Endothelial cell of umbilical vein (primary cell): Measurements from ENCODE around the gene HDAC9. TPM values are rescaled to one million over a fixed set of nuclear protein-coding genes. Genes with fewer than 3 reads are reported as not detected.

Experiments
- BruUV-seq: library from RNA; stranded (reverse); fragments of 400-500 nt; replicated peaks from 2 replicates; lab custom pipeline; 2021; lab: Mats Ljungman, UMichigan
- CTCF ChIA-PET: fragments of 300-600, 350-600 bp; sonication (Branson Sonifier 250); formaldehyde crosslinking; loops from one replicate; lab custom pipeline; 2021; ENCODE audit warnings: antibody characterized with exemption, inconsistent platforms; lab: Charles Lee
- POLR2A ChIA-PET: fragments of 300-600, 350-600 bp; sonication (Branson Sonifier 250); formaldehyde crosslinking; loops from one replicate; lab custom pipeline; 2021; ENCODE audit warnings: antibody characterized with exemption, inconsistent platforms; lab: Charles Lee
- DNase-seq: peaks from one replicate; pipeline ENCODE4 v3.0.0-alpha.2; 2011; ENCODE audit warnings: low read depth, low spot score
- FAIRE-seq: peaks from 2 replicates; lab custom pipeline; 2011; peaks lifted over from hg19 to GRCh38; lab: Jason Lieb, UNC
- H2AFZ ChIP-seq: 2 replicates; pipeline ENCODE4 v1.6.0; 2012; ENCODE audit warnings: low read depth, low read length, control low read depth, inconsistent platforms
- H3K27ac ChIP-seq: 2 replicates; pipeline ENCODE4 v1.5.1; 2011; ENCODE audit warnings: low read depth, mild to moderate bottlenecking, control low read depth, low read length, moderate library complexity; ENCODE audit not compliant: insufficient read depth
- H3K27me3 ChIP-seq, 2 experiments: 2 replicates each; pipeline versions ENCODE4 v1.6.0 to v1.6.1; 2011; ENCODE audit warnings: low read length in 2 of 2, mixed read lengths in 1 of 2; ENCODE audit not compliant: control insufficient read depth in 2 of 2, insufficient read depth in 2 of 2
- H3K36me3 ChIP-seq, 2 experiments: 2 replicates in 1 of 2; 3 replicates in 1 of 2; pipeline ENCODE4 v1.5.1; 2011; ENCODE audit warnings: low read length in 2 of 2, mild to moderate bottlenecking in 1 of 2, moderate library complexity in 1 of 2; ENCODE audit not compliant: control insufficient read depth in 2 of 2, insufficient read depth in 2 of 2; ENCODE audit errors: extremely low read depth in 1 of 2
- H3K4me1 ChIP-seq: 3 replicates; pipeline ENCODE4 v1.5.1; 2011; ENCODE audit warnings: mild to moderate bottlenecking, low read length; ENCODE audit not compliant: control insufficient read depth, insufficient read depth; ENCODE audit errors: extremely low read depth
- H3K4me2 ChIP-seq: 2 replicates; pipeline ENCODE4 v1.6.1; 2011; ENCODE audit warnings: low read length, control low read depth, mixed read lengths; ENCODE audit not compliant: insufficient read depth
- H3K4me3 ChIP-seq, 3 experiments: fragments of 200-600 bp in 1 of 3; sonication (generic), shearing (Covaris generic) in 1 of 3; replicated peaks in 1 of 3; 2 replicates each; pipeline ENCODE4 v1.5.1; 2011 to 2016; ENCODE audit warnings: control low read depth in 3 of 3, low read length in 3 of 3, mild to moderate bottlenecking in 2 of 3, inconsistent platforms in 1 of 3, low read depth in 1 of 3, moderate library complexity in 1 of 3; ENCODE audit not compliant: insufficient read depth in 1 of 3
- H3K79me2 ChIP-seq: 2 replicates; pipeline ENCODE4 v1.6.0; 2012; ENCODE audit warnings: low read length, inconsistent platforms; ENCODE audit not compliant: control insufficient read depth, insufficient read depth
- H3K9ac ChIP-seq: replicated peaks from 2 replicates; pipeline ENCODE3; 2011; ENCODE audit warnings: low read length, control low read depth; ENCODE audit not compliant: insufficient read depth; ENCODE audit errors: extremely low read depth
- H3K9me1 ChIP-seq: replicated peaks from 3 replicates; pipeline ENCODE4 v1.6.0; 2011; ENCODE audit warnings: mild to moderate bottlenecking, low read length; ENCODE audit not compliant: control insufficient read depth, insufficient read depth; ENCODE audit errors: extremely low read depth
- H3K9me3 ChIP-seq: replicated peaks from 2 replicates; pipeline ENCODE4 v1.5.1; 2012; ENCODE audit warnings: low read length, inconsistent platforms; ENCODE audit not compliant: control insufficient read depth, insufficient read depth
- H4K20me1 ChIP-seq: replicated peaks from 2 replicates; pipeline ENCODE3; 2011; ENCODE audit warnings: mild to moderate bottlenecking, low read length; ENCODE audit not compliant: control insufficient read depth, insufficient read depth; ENCODE audit errors: extremely low read depth
- CTCF ChIP-seq, 2 donors: IDR thresholded peaks; 1 replicate in 1 of 2; 2 replicates in 1 of 2; pipeline ENCODE4 v1.5.1; 2011; ENCODE audit warnings: low read length in 2 of 2, mild to moderate bottlenecking in 2 of 2, moderate library complexity in 2 of 2, control low read depth in 1 of 2, inconsistent platforms in 1 of 2, low read depth in 1 of 2; ENCODE audit not compliant: insufficient read depth in 1 of 2; ENCODE audit errors: extremely low read depth in 1 of 2
- JUN ChIP-seq: IDR thresholded peaks from 2 replicates; pipeline ENCODE4 v1.6.1; 2011; ENCODE audit warnings: borderline replicate concordance, low read depth; ENCODE audit not compliant: insufficient read length, insufficient read depth
- MAX ChIP-seq: IDR thresholded peaks from 2 replicates; pipeline ENCODE4 v1.6.1; 2011; ENCODE audit not compliant: insufficient read depth, insufficient read length
- dilution Hi-C: fragments of 300-500 bp; cut with MboI; formaldehyde crosslinking; loops from one replicate; pipeline ENCODE4 v1.15.0; 2019; ENCODE audit warnings: low sequenced_read_pairs; ENCODE audit not compliant: extremely low pct_ligation_motif_present
- intact Hi-C: fragments of 100-400 bp; cut with micrococcal nuclease; formaldehyde crosslinking; loops from one replicate; pipeline ENCODE4 v1.10.0; 2022
- polyA plus RNA-seq, 4 experiments: library from polyadenylated mRNA; depleted of rRNA in 3 of 4; stranded (reverse) in 3 of 4; unstranded in 1 of 4; fragments of >200 nt; gene quantifications; 2 replicates each; pipeline versions ENCODE4 v1.2.1 to v1.2.3, GENCODE V29; 2011 to 2012; ENCODE audit warnings: missing spikeins in 1 of 4
- total RNA-seq: library from RNA; stranded (reverse); gene quantifications from 2 replicates; pipeline ENCODE4 v1.2.3, GENCODE V29; 2021

HDAC9 gene
- total and polyA plus RNA-seq, 2 donors (not counting 3 experiments of a cell fraction or from before 2014, with no cell fraction given) = 1.8 to 11.6 TPM

GRCh38 chr7:18590241-18590640 lies 94.7 kb downstream of the HDAC9 start:
- Histone ChIP-seq H3K4me2 (no peak overlapping the region), H3K4me3 (no peak overlapping the region), H2AFZ (peak overlapping the region; percentile 50), H3K9me3 (no peaks in the 10 kb centered on the region), H3K9me1 (no peaks in the 10 kb centered on the region), H3K4me1 (no peaks in the 10 kb centered on the region), H4K20me1 (no peaks in the 10 kb centered on the region), H3K27me3 (no peaks in the 10 kb centered on the region), H3K9ac (no peak overlapping the region), H3K27ac (no peak overlapping the region), H3K79me2 (no peaks in the 10 kb centered on the region), H3K36me3 (no peaks in the 10 kb centered on the region)
- BruUV-seq = no TSS peak
- DNase-seq = no peak
- intact Hi-C loops = loop anchor here (1.0 to 5.0 kb wide), 6 partner anchors 76 to 1077 kb away; no protein-coding TSS in a partner anchor
- TF ChIP-seq JUN (no peak), CTCF (IDR thresholded peaks at IDR 0.05; ENCODE audit: extremely low read depth in 1 of 2, insufficient read depth in 1 of 2, low read depth in 1 of 2, low read length in 2 of 2) (no peak)
- ChIA-PET CTCF (interaction anchor here (0.7 to 4.9 kb wide), 16 partner anchors 12 to 1076 kb away, joined by 3 to 49 read pairs (median 4); no protein-coding TSS in a partner anchor), POLR2A (no interaction called here)
- dilution Hi-C loops = no loop called here
- FAIRE-seq = no peak

GRCh38 chr7:18590744-18591340 lies 95.3 kb downstream of the HDAC9 start:
- H3K9me3 ChIP-seq = no peaks in the 10 kb centered on the region
- intact Hi-C loops (loop anchor here (1.0 to 5.0 kb wide), 6 partner anchors 75 to 1076 kb away; no protein-coding TSS in a partner anchor), dilution Hi-C loops (no loop called here)
- no peak overlapping the region for H3K27ac ChIP-seq
- no TSS peak for BruUV-seq
- no peak overlapping the region for H2AFZ ChIP-seq
- FAIRE-seq (peak; percentile 55), DNase-seq (peak; percentile 59)
- no peak overlapping the region for H3K4me3 ChIP-seq
- H3K4me2 ChIP-seq = no peak overlapping the region
- no peaks in the 10 kb centered on the region for H3K36me3 ChIP-seq
- POLR2A ChIA-PET = no interaction called here
- no peaks in the 10 kb centered on the region for H3K9me1 ChIP-seq
- no peaks in the 10 kb centered on the region for H3K27me3 ChIP-seq
- CTCF ChIA-PET = interaction anchor here (0.8 to 4.9 kb wide), 19 partner anchors 12 to 1075 kb away, joined by 3 to 49 read pairs (median 5); no protein-coding TSS in a partner anchor
- no peak overlapping the region for H3K9ac ChIP-seq
- no peaks in the 10 kb centered on the region for H4K20me1 ChIP-seq
- no peaks in the 10 kb centered on the region for H3K79me2 ChIP-seq
- TF ChIP-seq MAX (no peak), CTCF (IDR thresholded peaks at IDR 0.05; ENCODE audit: extremely low read depth in 1 of 2, insufficient read depth in 1 of 2, low read depth in 1 of 2, low read length in 2 of 2) (peak; percentile 30 to 38)
- H3K4me1 ChIP-seq = no peaks in the 10 kb centered on the region
